IMR-90 (cell line): ENCODE results near the gene GRIN2A. TPM values are rescaled to one million over a fixed set of nuclear protein-coding genes. Genes with fewer than 3 reads are reported as not detected.

Source experiments
- ATAC-seq: fragments of 200-7000 bp; cut with Tn5 transposase; 2 replicates; pipeline ENCODE4 v1.9.1; 2020; ENCODE audit warnings: low read depth, mild to moderate bottlenecking, moderate library complexity
- BruUV-seq: library from RNA; stranded (reverse); fragments of 400-500 nt; replicated peaks from 2 replicates; lab custom pipeline; 2021; lab: Mats Ljungman, UMichigan
- CTCF ChIA-PET: fragments of 300-600 bp; formaldehyde crosslinking; extraction: SDS; loops from one replicate; lab custom pipeline; 2021; ENCODE audit warnings: antibody characterized with exemption; lab: Yijun Ruan, JAX
- POLR2A ChIA-PET: fragments of 300-600 bp; sonication (Branson Sonifier 250); formaldehyde crosslinking; loops from one replicate; lab custom pipeline; 2022; ENCODE audit warnings: antibody characterized with exemption; ENCODE audit not compliant: unreplicated experiment; lab: Charles Lee
- DNase-seq: peaks from one replicate; pipeline ENCODE4 v3.0.0; 2013
- H2AFZ ChIP-seq: replicated peaks from 2 replicates; pipeline ENCODE3; 2013; ENCODE audit warnings: low read length, mild to moderate bottlenecking; ENCODE audit not compliant: poor library complexity
- H2AK5ac ChIP-seq: 2 replicates; pipeline ENCODE4 v1.6.1; 2013; ENCODE audit warnings: low read depth, low read length, inconsistent platforms
- H2AK9ac ChIP-seq: replicated peaks from 2 replicates; pipeline ENCODE3; 2013; ENCODE audit warnings: mild to moderate bottlenecking, low read depth, low read length, moderate library complexity; ENCODE audit not compliant: poor library complexity
- H2BK120ac ChIP-seq: 2 replicates; pipeline ENCODE4 v1.6.1; 2013; ENCODE audit warnings: low read depth, low read length, inconsistent platforms
- H2BK15ac ChIP-seq: 3 replicates; pipeline ENCODE4 v1.6.1; 2013; ENCODE audit warnings: low read depth, low read length, inconsistent platforms
- H2BK20ac ChIP-seq: 2 replicates; pipeline ENCODE4 v1.6.1; 2013; ENCODE audit warnings: low read depth, mild to moderate bottlenecking, inconsistent platforms, low read length, moderate library complexity
- H2BK5ac ChIP-seq: 2 replicates; pipeline ENCODE4 v1.6.1; 2013; ENCODE audit warnings: mild to moderate bottlenecking, low read depth, low read length, inconsistent platforms; ENCODE audit not compliant: poor library complexity, severe bottlenecking
- H3K14ac ChIP-seq: replicated peaks from 2 replicates; pipeline ENCODE4 v1.6.1; 2013; ENCODE audit warnings: low read depth, low read length, inconsistent platforms
- H3K18ac ChIP-seq: 2 replicates; pipeline ENCODE4 v1.6.1; 2013; ENCODE audit warnings: low read depth, low read length, control low read depth
- H3K23ac ChIP-seq: 2 replicates; pipeline ENCODE4 v1.6.1; 2013; ENCODE audit warnings: low read depth, low read length, inconsistent platforms
- H3K27ac ChIP-seq: 2 replicates; pipeline ENCODE4 v1.5.1; 2013; ENCODE audit warnings: mild to moderate bottlenecking, control low read depth, low read length; ENCODE audit not compliant: insufficient read depth
- H3K27me3 ChIP-seq: 2 replicates; pipeline ENCODE4 v1.6.1; 2013; ENCODE audit warnings: low read length; ENCODE audit not compliant: control insufficient read depth, insufficient read depth
- H3K36me3 ChIP-seq: 2 replicates; pipeline ENCODE4 v1.6.1; 2013; ENCODE audit warnings: low read length, mixed read lengths; ENCODE audit not compliant: control insufficient read depth, insufficient read depth
- H3K4ac ChIP-seq: 2 replicates; pipeline ENCODE4 v1.6.1; 2013; ENCODE audit warnings: low read depth, low read length, inconsistent platforms
- H3K4me1 ChIP-seq: 2 replicates; pipeline ENCODE4 v1.6.1; 2013; ENCODE audit warnings: low read length, mixed read lengths; ENCODE audit not compliant: control insufficient read depth, insufficient read depth
- H3K4me2 ChIP-seq: 2 replicates; pipeline ENCODE4 v1.6.1; 2013; ENCODE audit warnings: low read depth, mild to moderate bottlenecking, control low read depth, low read length, moderate library complexity
- H3K4me3 ChIP-seq: 2 replicates; pipeline ENCODE4 v1.5.1; 2013; ENCODE audit warnings: low read depth, mild to moderate bottlenecking, control low read depth, low read length, moderate library complexity; ENCODE audit not compliant: insufficient read depth
- H3K56ac ChIP-seq: 2 replicates; pipeline ENCODE4 v1.6.1; 2013; ENCODE audit warnings: low read length, inconsistent platforms; ENCODE audit not compliant: insufficient read depth; ENCODE audit errors: extremely low read depth
- H3K79me1 ChIP-seq, 2 experiments: 2 replicates each; pipeline ENCODE4 v1.6.1; 2013; ENCODE audit warnings: low read length in 2 of 2, inconsistent platforms in 1 of 2, low read depth in 1 of 2
- H3K9ac ChIP-seq: 2 replicates; pipeline ENCODE4 v1.6.1; 2013; ENCODE audit warnings: low read depth, low read length, control low read depth
- H3K9me1 ChIP-seq: 2 replicates; pipeline ENCODE4 v1.6.1; 2013; ENCODE audit warnings: low read length, inconsistent platforms; ENCODE audit not compliant: insufficient read depth
- H3K9me3 ChIP-seq: 2 replicates; pipeline ENCODE4 v1.6.1; 2013; ENCODE audit warnings: low read length; ENCODE audit not compliant: control insufficient read depth, insufficient read depth
- H4K20me1 ChIP-seq: 2 replicates; pipeline ENCODE4 v1.6.1; 2013; ENCODE audit warnings: low read length, inconsistent platforms; ENCODE audit not compliant: insufficient read depth
- H4K5ac ChIP-seq: 2 replicates; pipeline ENCODE4 v1.6.1; 2013; ENCODE audit warnings: mild to moderate bottlenecking, low read depth, low read length, control low read depth
- H4K8ac ChIP-seq, 2 experiments: 2 replicates each; pipeline ENCODE4 v1.6.1; 2013; ENCODE audit warnings: low read depth in 2 of 2, low read length in 2 of 2, control low read depth in 1 of 2, inconsistent platforms in 1 of 2
- H4K91ac ChIP-seq: 2 replicates; pipeline ENCODE4 v1.6.1; 2013; ENCODE audit warnings: low read depth, low read length, inconsistent platforms; ENCODE audit not compliant: insufficient read depth
- CHD1 ChIP-seq: IDR thresholded peaks from 2 replicates; pipeline ENCODE4 v1.6.1; 2012; ENCODE audit warnings: low read depth, low read length, improper control_type of control experiment
- FOS ChIP-seq: fragments of 150-350 bp; IDR thresholded peaks from 2 replicates; pipeline ENCODE4 v1.6.1; 2016; ENCODE audit warnings: low read depth, low read length
- MAZ ChIP-seq: IDR thresholded peaks from 2 replicates; pipeline ENCODE4 v1.6.1; 2012; ENCODE audit warnings: low read depth, mild to moderate bottlenecking, low read length, improper control_type of control experiment, moderate library complexity, borderline replicate concordance
- MXI1 ChIP-seq: IDR thresholded peaks from 2 replicates; pipeline ENCODE4 v1.6.1; 2012; ENCODE audit warnings: low read depth, mild to moderate bottlenecking, low read length, moderate library complexity, borderline replicate concordance
- POLR2A ChIP-seq: IDR thresholded peaks from 2 replicates; pipeline ENCODE4 v1.6.1; 2012; ENCODE audit warnings: mild to moderate bottlenecking, low read depth, low read length
- RAD21 ChIP-seq: IDR thresholded peaks from 2 replicates; pipeline ENCODE4 v1.6.1; 2012; ENCODE audit warnings: low read length, improper control_type of control experiment
- RFX5 ChIP-seq: IDR thresholded peaks from 2 replicates; pipeline ENCODE4 v1.8.0; 2012; ENCODE audit warnings: low read depth, mild to moderate bottlenecking, low read length, moderate library complexity
- WGBS, 2 experiments: methylation state at CpG; one replicate each; pipeline versions ENCODE4 v1.1.5 to v1.1.7; 2013; ENCODE audit warnings: missing lambda C conversion rate in 2 of 2; ENCODE audit not compliant: insufficient read length in 1 of 2; ENCODE audit errors: extremely low coverage in 2 of 2; 5-methylcytosine and 5-hydroxymethylcytosine counted together
- dilution Hi-C: fragments of 300-500 bp; cut with HindIII; formaldehyde crosslinking; loops from one replicate; pipeline ENCODE4 v1.14.3; 2018; ENCODE audit warnings: low sequenced_read_pairs; ENCODE audit not compliant: unreplicated experiment
- in situ Hi-C: fragments of 300-500 bp; cut with MboI; formaldehyde crosslinking; loops from 3 replicates; pipeline ENCODE4 v1.14.3; 2019; ENCODE audit warnings: low sequenced_read_pairs, inconsistent platforms, mixed read lengths
- intact Hi-C: fragments of 100-400 bp; cut with micrococcal nuclease; formaldehyde crosslinking; loops from 2 replicates; pipeline ENCODE4 v1.10.0; 2022
- polyA plus RNA-seq, 3 experiments: library from polyadenylated mRNA; depleted of rRNA; stranded (reverse); fragments of >200 nt; gene quantifications; 2 replicates each; pipeline ENCODE4 v1.2.3, GENCODE V29; 2012; ENCODE audit warnings: low replicate concordance in 1 of 3
- total RNA-seq: library from RNA; depleted of rRNA; stranded (reverse); fragments of >200 nt; gene quantifications from 2 replicates; pipeline ENCODE4 v1.2.3, GENCODE V29; 2012
- TF ChIP-seq, protein P1 (sequence below): conservative IDR thresholded peaks from 2 replicates; pipeline ENCODE4 v1.5.1; 2012; ENCODE audit warnings: mild to moderate bottlenecking, low read depth, low read length, improper control_type of control experiment

Gene GRIN2A
- total and polyA plus RNA-seq, 2 of the 4 experiments (the other 2 are of a cell fraction): under 0.01 TPM; not detected in 1

DNA sequence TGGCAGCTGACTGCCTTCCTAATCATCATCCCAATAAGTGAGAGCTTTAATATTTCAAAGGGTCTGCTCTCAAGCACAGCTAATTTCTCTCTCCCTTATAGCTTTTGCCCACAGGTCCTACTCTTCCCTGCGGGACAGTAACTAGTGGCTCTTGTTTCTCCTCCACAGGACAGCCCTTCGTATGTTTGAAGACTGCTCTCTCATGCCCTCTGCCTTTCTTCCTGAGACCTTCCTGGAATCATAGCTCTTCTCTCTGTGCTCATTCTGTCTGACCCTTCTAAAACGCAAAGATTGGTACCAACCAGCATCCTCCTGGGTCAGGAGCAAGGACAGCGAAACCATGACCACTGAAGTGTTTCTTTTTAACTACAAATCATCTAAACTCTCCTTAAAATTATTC lies 168.9 kb downstream of the GRIN2A start:
- H3K4me1 ChIP-seq: no peaks in the 10 kb centered on the region
- no peak overlapping the region for H2BK20ac ChIP-seq
- no peaks in the 10 kb centered on the region for H3K79me1 ChIP-seq
- dilution Hi-C loops: no loop called here
- H3K9me1 ChIP-seq: no peaks in the 10 kb centered on the region
- DNase-seq (no peak), ATAC-seq (no peak)
- no peak overlapping the region for H2BK5ac ChIP-seq
- CTCF ChIA-PET: no interaction called here
- no peak overlapping the region for H3K27ac ChIP-seq
- H4K91ac ChIP-seq: no peak overlapping the region
- H2BK15ac ChIP-seq: no peak overlapping the region
- H2BK120ac ChIP-seq: no peak overlapping the region
- no peak overlapping the region for H4K8ac ChIP-seq
- intact Hi-C loops: no loop called here
- no peak overlapping the region for H3K4ac ChIP-seq
- BruUV-seq: no TSS peak
- H3K9ac ChIP-seq: no peak overlapping the region
- no peak overlapping the region for H3K14ac ChIP-seq
- TF ChIP-seq CHD1 (no peak), FOS (no peak), RAD21 (no peak), MAZ (no peak), RFX5 (no peak), POLR2A (no peak), MXI1 (no peak)
- TF ChIP-seq, protein P1, sequence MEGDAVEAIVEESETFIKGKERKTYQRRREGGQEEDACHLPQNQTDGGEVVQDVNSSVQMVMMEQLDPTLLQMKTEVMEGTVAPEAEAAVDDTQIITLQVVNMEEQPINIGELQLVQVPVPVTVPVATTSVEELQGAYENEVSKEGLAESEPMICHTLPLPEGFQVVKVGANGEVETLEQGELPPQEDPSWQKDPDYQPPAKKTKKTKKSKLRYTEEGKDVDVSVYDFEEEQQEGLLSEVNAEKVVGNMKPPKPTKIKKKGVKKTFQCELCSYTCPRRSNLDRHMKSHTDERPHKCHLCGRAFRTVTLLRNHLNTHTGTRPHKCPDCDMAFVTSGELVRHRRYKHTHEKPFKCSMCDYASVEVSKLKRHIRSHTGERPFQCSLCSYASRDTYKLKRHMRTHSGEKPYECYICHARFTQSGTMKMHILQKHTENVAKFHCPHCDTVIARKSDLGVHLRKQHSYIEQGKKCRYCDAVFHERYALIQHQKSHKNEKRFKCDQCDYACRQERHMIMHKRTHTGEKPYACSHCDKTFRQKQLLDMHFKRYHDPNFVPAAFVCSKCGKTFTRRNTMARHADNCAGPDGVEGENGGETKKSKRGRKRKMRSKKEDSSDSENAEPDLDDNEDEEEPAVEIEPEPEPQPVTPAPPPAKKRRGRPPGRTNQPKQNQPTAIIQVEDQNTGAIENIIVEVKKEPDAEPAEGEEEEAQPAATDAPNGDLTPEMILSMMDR: no peak
- no CpG with 5 or more reads among the region's 4 CpGs for WGBS, 2 experiments
- H3K9me3 ChIP-seq: peaks cover 21% of the 10 kb centered on the region
- H3K36me3 ChIP-seq: no peaks in the 10 kb centered on the region
- H3K56ac ChIP-seq: no peak overlapping the region
- H3K4me3 ChIP-seq: no peak overlapping the region
- H2AK9ac ChIP-seq: no peak overlapping the region
- in situ Hi-C loops: no loop called here
- no peak overlapping the region for H3K4me2 ChIP-seq
- no peak overlapping the region for H3K23ac ChIP-seq
- POLR2A ChIA-PET: no interaction called here
- no peak overlapping the region for H4K5ac ChIP-seq
- no peaks in the 10 kb centered on the region for H4K20me1 ChIP-seq
- H3K18ac ChIP-seq: no peak overlapping the region
- H2AFZ ChIP-seq: no peak overlapping the region
- H2AK5ac ChIP-seq: no peak overlapping the region
- H3K27me3 ChIP-seq: no peaks in the 10 kb centered on the region
